ENCODE measurements around the gene KRT17. TPM values are rescaled to one million over a fixed set of nuclear protein-coding genes. Genes with fewer than 3 reads are reported as not detected.

Gene KRT17
- total RNA-seq, 1 experiment from 2014 or later: 1.5 TPM

GRCh38 chr17:41581366-41582060, 42.9 kb downstream of the KRT17 start:
- no peak for TF ChIP-seq CTCF (conservative IDR thresholded peaks at IDR 0.05)

More at GRCh38 chr17:41581366-41582060, 42.9 kb downstream of the KRT17 start:
- no peak overlapping the region for H2BK120ac ChIP-seq (ENCODE audit: low read depth, low read length, poor library complexity, severe bottlenecking)
- H3K27ac Mint-ChIP-seq: no peak overlapping the region
- H3K4me3 Mint-ChIP-seq: no peak overlapping the region
- no peak overlapping the region for H3T11ph ChIP-seq (ENCODE audit: low read length)
- no peak overlapping the region for H2BK12ac ChIP-seq (ENCODE audit: insufficient read length, low read depth, low read length)
- no peak overlapping the region for H3K56ac ChIP-seq (ENCODE audit: insufficient read length, low read depth, low read length)
- no peak overlapping the region for H2BK5ac ChIP-seq (ENCODE audit: insufficient read length, low read length)
- no peak overlapping the region; the same call in 1 of the 2 replicates for H2BK15ac ChIP-seq (ENCODE audit: low read depth, low read length)
- H3K79me1 ChIP-seq (ENCODE audit: insufficient read depth, low read depth, low read length, poor library complexity, severe bottlenecking): no peaks in the 10 kb centered on the region
- no peaks in the 10 kb centered on the region for H3K27me3 ChIP-seq (ENCODE audit: insufficient read depth, low read length)
- no peak overlapping the region for H3K9ac ChIP-seq (ENCODE audit: extremely low read depth, insufficient read length, low read length)
- no peak overlapping the region for H2BK20ac ChIP-seq (ENCODE audit: low read depth, low read length, poor library complexity, severe bottlenecking)
- DNase-seq: no peak
- no peak overlapping the region for H3K18ac ChIP-seq (ENCODE audit: insufficient read length, low read depth, low read length)
- H3K23ac ChIP-seq (ENCODE audit: insufficient read length, low read depth, low read length): no peak overlapping the region
- H3K79me2 ChIP-seq (ENCODE audit: insufficient read depth, low read length): no peaks in the 10 kb centered on the region
- H2AFZ ChIP-seq (ENCODE audit: low read length): no peak overlapping the region
- H3K27me3 Mint-ChIP-seq (ENCODE audit: low read depth): peaks cover 29% of the 10 kb centered on the region
- no peak overlapping the region for H3K4ac ChIP-seq (ENCODE audit: low read depth, low read length)
- no peak overlapping the region for H3K4me2 ChIP-seq (ENCODE audit: insufficient read depth, insufficient read length, low read length)
- H3K36me3 Mint-ChIP-seq (ENCODE audit: insufficient read depth in 1 of 3, low read depth in 3 of 3): no peaks in the 10 kb centered on the region; a peak in 1 of 7 replicates
- no peaks in the 10 kb centered on the region for H3K23me2 ChIP-seq (ENCODE audit: insufficient read length, low read depth, low read length, poor library complexity, severe bottlenecking)
- no peak overlapping the region for H4K91ac ChIP-seq (ENCODE audit: insufficient read length, low read depth, low read length)
- H3K27ac ChIP-seq (ENCODE audit: insufficient read length, low read depth, low read length): no peak overlapping the region
- H3K9me3 Mint-ChIP-seq: peaks cover 0 to 4% of the 10 kb centered on the region in 2 experiments; a peak in 1 of 5 replicates
- no CpG with 5 or more reads among the region's 4 CpGs for WGBS (ENCODE audit: extremely low coverage, insufficient read length, low lambda C conversion rate)
- no peaks in the 10 kb centered on the region for H4K20me1 ChIP-seq (ENCODE audit: control insufficient read depth, insufficient read depth, insufficient read length)
- H3K9me3 ChIP-seq (ENCODE audit: control insufficient read depth, low read depth, low read length): no peaks in the 10 kb centered on the region
- no peaks in the 10 kb centered on the region; the same call in 1 of the 2 replicates for H3K4me1 ChIP-seq (ENCODE audit: insufficient read depth, low read length)
- no peak overlapping the region for H4K5ac ChIP-seq (ENCODE audit: insufficient read length, low read depth, low read length)
- H3K14ac ChIP-seq (ENCODE audit: insufficient read depth, low read length): no peak overlapping the region
- H2AK5ac ChIP-seq (ENCODE audit: insufficient read length, low read length): no peak overlapping the region
- peaks cover 15 to 21% of the 10 kb centered on the region in 2 experiments for H3K4me1 Mint-ChIP-seq
- H4K8ac ChIP-seq (replicated peaks; ENCODE audit: insufficient read length, low read depth, low read length): no peak overlapping the region
